Measurements from ENCODE around the gene PARD3B.
A peak's percentile ranks its signal among the peaks of the same experiment; 100 is the strongest.

The PARD3B gene

GRCh38 chr2:205556841-205557539 lies 1011.7 kb downstream of the PARD3B start:
- DNase-seq (ENCODE audit: low read depth in 2 of 2), result no peak

GRCh38 chr2:205557873-205558272 lies 1012.6 kb downstream of the PARD3B start:
- DNase-seq (ENCODE audit: low read depth in 2 of 2), result no peak

- DNase-seq (ENCODE audit: low read depth in 2 of 2), result no peak
These were observed 1016.2 kb downstream of the PARD3B start for GRCh38 chr2:205561441-205561840.

- DNase-seq (ENCODE audit: low read depth in 2 of 2), result peak in 1 of 2 donors; percentile 21
These were observed 1018.4 kb downstream of the PARD3B start for GRCh38 chr2:205563646-205564045.

GRCh38 chr2:205564346-205565141 lies 1019.3 kb downstream of the PARD3B start:
- DNase-seq (ENCODE audit: low read depth in 2 of 2), result no peak

- DNase-seq (ENCODE audit: low read depth in 2 of 2), result no peak
These were observed 1019.9 kb downstream of the PARD3B start for GRCh38 chr2:205565142-205565522.

GRCh38 chr2:205566606-205567168 lies 1021.4 kb downstream of the PARD3B start:
- DNase-seq (ENCODE audit: low read depth in 2 of 2), result no peak

GRCh38 chr2:205568620-205569019 lies 1023.3 kb downstream of the PARD3B start:
- no peak for DNase-seq (ENCODE audit: low read depth in 2 of 2)

- DNase-seq (ENCODE audit: low read depth in 2 of 2), result no peak
These were observed 1025.4 kb downstream of the PARD3B start for GRCh38 chr2:205570648-205571047.

- DNase-seq (ENCODE audit: low read depth in 2 of 2), result no peak
These were observed 1026.2 kb downstream of the PARD3B start for GRCh38 chr2:205571360-205571959.

- no peak for DNase-seq (ENCODE audit: low read depth in 2 of 2)
These were observed 1028.7 kb downstream of the PARD3B start for GRCh38 chr2:205574001-205574400.

GRCh38 chr2:205579335-205579734 lies 1034.1 kb downstream of the PARD3B start:
- DNase-seq (ENCODE audit: low read depth in 2 of 2), result no peak

- DNase-seq (ENCODE audit: low read depth in 2 of 2), result no peak
These were observed 1035.1 kb downstream of the PARD3B start for GRCh38 chr2:205580212-205580987.

- no peak for DNase-seq (ENCODE audit: low read depth in 2 of 2)
These were observed 1037.1 kb downstream of the PARD3B start for GRCh38 chr2:205582366-205582765.

GRCh38 chr2:205585449-205586383 lies 1040.4 kb downstream of the PARD3B start:
- DNase-seq (ENCODE audit: low read depth in 2 of 2), result no peak

GRCh38 chr2:205586626-205587025 lies 1041.4 kb downstream of the PARD3B start:
- DNase-seq (ENCODE audit: low read depth in 2 of 2), result no peak

GRCh38 chr2:205589479-205589878 lies 1044.2 kb downstream of the PARD3B start:
- no peak for DNase-seq (ENCODE audit: low read depth in 2 of 2)

- no peak for DNase-seq (ENCODE audit: low read depth in 2 of 2)
These were observed 1045.5 kb downstream of the PARD3B start for GRCh38 chr2:205590759-205591158.

GRCh38 chr2:205593891-205594290 lies 1048.6 kb downstream of the PARD3B start:
- no peak for DNase-seq (ENCODE audit: low read depth in 2 of 2)

GRCh38 chr2:205596581-205596980 lies 1051.3 kb downstream of the PARD3B start:
- no peak for DNase-seq (ENCODE audit: low read depth in 2 of 2)
